HG02678 (cell line): ENCODE measurements around the gene CFLAR.
"Not testable (repeated sequence)": the region's sequence is repeated elsewhere in the genome, so short reads cannot be mapped to it uniquely, and the experiment has no call there.

Experiments
- ATAC-seq: cut with Tn5 transposase; IDR thresholded peaks from one replicate; pipeline ENCODE4 v1.9.1; 2021; ENCODE audit warnings: mild to moderate bottlenecking, moderate library complexity; ENCODE audit not compliant: unreplicated experiment

The CFLAR gene

GRCh38 chr2:201144101-201145051, 28.4 kb downstream of the CFLAR start:
- ATAC-seq, result no peak

GRCh38 chr2:201148434-201148990, 32.5 kb downstream of the CFLAR start:
- no peak for ATAC-seq

GRCh38 chr2:201149064-201149820, 33.3 kb downstream of the CFLAR start:
- no peak for ATAC-seq

DNA sequence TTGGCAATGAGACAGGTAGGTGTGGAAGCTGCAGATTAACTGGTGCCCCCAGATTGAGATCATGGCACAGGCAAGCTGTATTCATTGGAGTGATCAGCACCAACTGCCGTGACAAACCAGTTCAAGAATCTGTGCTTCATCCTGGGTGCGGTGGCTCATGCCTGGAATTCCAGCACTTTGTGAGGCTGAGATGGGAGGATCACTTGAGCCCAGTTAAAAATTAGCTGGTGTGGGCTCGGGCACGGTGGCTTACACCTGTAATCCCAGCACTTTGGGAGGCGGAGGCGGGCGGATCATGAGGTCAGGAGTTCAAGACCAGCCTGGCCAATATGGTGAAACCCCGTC, 33.8 kb downstream of the CFLAR start:
- not testable (repeated sequence) for ATAC-seq

GRCh38 chr2:201150454-201151020, 34.6 kb downstream of the CFLAR start:
- ATAC-seq, result no peak

DNA sequence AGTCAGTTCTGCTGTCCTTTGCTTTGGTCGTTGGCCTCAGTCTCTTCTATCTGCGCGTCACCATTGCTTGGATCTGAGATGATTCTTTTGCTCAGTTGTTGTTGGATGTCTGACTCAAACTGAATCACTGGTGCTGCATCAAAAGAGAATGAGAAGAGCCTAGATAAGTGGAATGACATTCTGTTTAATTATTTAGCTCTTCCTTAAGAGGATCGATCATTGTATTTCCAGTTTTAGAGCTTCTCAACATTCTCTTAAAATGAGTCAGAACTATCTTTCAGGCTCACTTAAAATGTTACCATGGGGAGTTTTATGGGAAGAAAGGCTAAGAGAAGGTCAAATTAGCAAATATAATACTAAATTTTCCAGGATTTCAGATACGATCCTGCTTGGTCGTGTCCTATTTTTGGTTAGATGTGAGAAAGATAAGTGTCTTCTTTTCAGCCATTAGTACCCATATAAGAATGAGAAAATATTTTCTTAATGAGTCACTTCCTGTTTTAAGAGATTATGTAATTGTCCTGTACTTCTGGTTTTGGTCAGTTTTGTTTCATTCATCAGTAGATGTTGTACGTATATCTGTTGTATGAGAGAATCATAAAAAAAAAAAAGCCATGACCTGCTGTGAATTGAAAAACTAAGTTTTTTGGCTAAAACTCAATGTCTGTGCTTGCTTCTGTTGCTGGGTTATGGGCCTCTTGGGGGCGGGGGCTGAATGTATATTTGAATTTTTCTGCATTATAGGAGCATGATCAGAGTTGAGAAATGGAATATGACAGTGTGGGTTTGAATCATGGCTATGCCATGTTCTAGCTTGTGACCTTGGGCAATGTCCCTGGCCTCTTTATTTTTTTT, 35.4 kb downstream of the CFLAR start:
- peak; percentile 84 for ATAC-seq

DNA sequence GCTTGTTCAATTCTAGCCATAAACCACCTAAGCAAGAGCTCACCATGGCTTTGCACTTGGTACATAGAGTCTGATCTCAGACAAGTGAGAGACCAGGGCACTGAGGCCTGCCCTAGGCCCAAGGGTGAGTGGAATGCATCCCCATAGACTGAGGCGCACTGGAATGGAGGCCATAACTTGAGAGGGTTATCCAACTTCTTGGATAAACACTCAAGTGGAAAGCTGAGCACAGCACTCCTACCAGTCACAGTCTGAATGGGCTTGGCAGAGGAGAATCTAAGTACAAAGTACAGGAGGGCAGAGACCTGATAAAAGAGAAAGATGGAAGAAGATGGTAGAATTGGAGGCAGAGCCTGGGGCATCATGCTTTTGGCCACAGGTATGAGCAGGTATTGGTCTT, 36.6 kb downstream of the CFLAR start:
- ATAC-seq, result no peak

- no peak for ATAC-seq
These were observed 37.2 kb downstream of the CFLAR start for GRCh38 chr2:201152999-201153815.

- no peak for ATAC-seq
These were observed 38.8 kb downstream of the CFLAR start for GRCh38 chr2:201154615-201155399.

GRCh38 chr2:201156036-201156435, 40.1 kb downstream of the CFLAR start:
- ATAC-seq, result no peak

GRCh38 chr2:201156640-201157039, 40.7 kb downstream of the CFLAR start:
- no peak for ATAC-seq

GRCh38 chr2:201157694-201158093, 41.7 kb downstream of the CFLAR start:
- peak; percentile 8 for ATAC-seq

- peak; percentile 88 for ATAC-seq
These were observed 42.4 kb downstream of the CFLAR start for GRCh38 chr2:201158111-201158929.

DNA sequence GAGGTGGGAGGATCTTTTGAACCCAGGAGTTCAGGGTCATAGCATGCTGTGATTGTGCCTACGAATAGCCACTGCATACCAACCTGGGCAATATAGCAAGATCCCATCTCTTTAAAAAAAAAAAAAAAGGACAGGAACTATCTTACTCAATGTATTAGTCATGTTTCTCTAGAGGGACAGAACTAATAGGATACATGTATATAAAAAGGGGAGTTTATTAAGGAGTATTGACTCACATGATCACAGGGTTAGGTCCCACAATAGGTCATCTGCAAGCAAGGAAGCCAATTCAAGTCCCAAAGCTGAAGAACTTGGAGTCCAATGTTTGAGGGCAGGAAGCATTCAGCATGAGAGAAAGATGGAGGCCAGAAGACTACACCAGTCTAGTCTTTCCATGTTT, 48.2 kb downstream of the CFLAR start:
- no peak for ATAC-seq

DNA sequence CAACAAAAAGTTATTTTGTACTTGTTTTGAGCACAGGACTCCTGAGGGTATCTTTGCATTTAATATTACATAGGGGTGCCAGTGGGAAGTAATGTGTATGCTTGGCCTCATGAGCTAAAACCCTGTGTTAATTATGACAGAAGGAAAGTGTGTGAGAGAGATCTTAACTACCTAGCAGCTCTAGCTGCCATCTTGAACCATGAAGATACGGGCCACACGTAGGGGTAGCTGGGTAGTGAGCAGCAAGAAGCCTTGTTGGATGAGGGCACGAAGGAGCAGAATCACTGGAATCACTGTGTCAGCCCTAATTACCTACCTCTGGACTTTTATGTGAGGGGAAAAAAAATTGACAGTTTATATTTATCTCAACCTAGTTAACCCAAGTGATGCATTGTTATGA, 51.6 kb downstream of the CFLAR start:
- no peak for ATAC-seq

DNA sequence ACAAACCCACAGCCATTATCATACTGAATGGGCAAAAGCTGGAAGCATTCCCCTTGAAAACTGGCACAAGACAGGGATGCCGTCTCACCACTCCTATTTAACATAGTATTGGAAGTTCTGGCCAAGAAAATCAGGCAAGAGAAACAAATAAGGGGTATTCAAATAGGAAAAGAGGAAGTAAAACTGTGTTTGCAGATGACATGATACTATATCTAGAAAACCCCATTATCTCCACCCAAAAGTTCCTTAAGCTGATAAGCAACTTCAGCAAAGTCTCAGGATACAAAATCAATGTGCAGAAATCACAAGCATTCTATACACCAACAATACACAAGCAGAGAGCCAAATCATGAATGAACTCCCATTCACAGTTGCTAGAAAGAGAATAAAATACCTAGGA, 52.5 kb downstream of the CFLAR start:
- ATAC-seq, result not testable (repeated sequence)

DNA sequence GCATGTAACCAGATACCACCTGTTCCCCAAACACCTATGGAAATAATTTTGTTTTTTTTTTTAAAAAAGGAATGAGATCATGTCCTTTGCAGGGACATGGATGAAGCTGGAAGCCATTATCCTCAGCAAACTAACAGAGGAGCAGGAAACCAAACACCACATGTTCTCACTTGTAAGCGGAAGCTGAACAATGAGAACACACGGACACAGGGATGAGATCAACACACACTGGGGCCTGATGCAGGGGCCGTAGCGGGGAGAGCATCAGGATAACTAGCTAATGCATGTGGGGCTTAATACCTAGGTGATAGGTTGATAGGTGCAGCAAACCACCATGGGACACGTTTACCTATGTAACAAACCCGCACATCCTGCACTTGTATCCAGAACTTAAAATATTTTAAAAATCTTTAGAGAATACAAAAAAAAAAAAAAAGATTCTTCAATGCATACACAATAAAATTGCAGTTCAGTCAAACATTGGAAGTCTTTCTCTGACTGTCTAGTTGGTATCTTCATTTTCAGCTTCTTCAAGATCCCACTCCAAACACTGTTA, 55.4 kb downstream of the CFLAR start:
- no peak for ATAC-seq

- no peak for ATAC-seq
These were observed 56.3 kb downstream of the CFLAR start for GRCh38 chr2:201172279-201172678.
